Activated naive CD4-positive, alpha-beta T cell treated with anti-CD3 and anti-CD28 coated beads for 36 hours (primary cell): ENCODE measurements around the gene OR2V1. TPM values are rescaled to one million over a fixed set of nuclear protein-coding genes. Genes with fewer than 3 reads are reported as not detected.
"Not testable (repeated sequence)": the region's sequence is repeated elsewhere in the genome, so short reads cannot be mapped to it uniquely, and the experiment has no call there.

Experiments used
- CTCF ChIA-PET: fragments of 350-600 bp; sonication (Branson Sonifier 250); formaldehyde crosslinking; loops from one replicate; lab custom pipeline; 2021; ENCODE audit warnings: antibody characterized with exemption; lab: Charles Lee
- DNase-seq: peaks from one replicate; pipeline ENCODE4 v3.0.0-alpha.2; 2020
- H3K27ac Mint-ChIP-seq: one replicate; pipeline ENCODE4 v1.8.0; 2021; ENCODE audit warnings: mild to moderate bottlenecking, mixed read lengths
- H3K27me3 Mint-ChIP-seq: one replicate; pipeline ENCODE4 v1.8.0; 2021; ENCODE audit warnings: low read depth, mixed read lengths
- H3K36me3 Mint-ChIP-seq: one replicate; pipeline ENCODE4 v1.8.0; 2021; ENCODE audit warnings: low read depth, mixed read lengths
- H3K4me1 Mint-ChIP-seq: one replicate; pipeline ENCODE4 v1.8.0; 2021; ENCODE audit warnings: low read depth, mixed read lengths
- H3K4me3 Mint-ChIP-seq: one replicate; pipeline ENCODE4 v1.8.0; 2021; ENCODE audit warnings: mild to moderate bottlenecking, moderate library complexity, mixed read lengths
- H3K9me3 Mint-ChIP-seq: one replicate; pipeline ENCODE4 v1.8.0; 2021; ENCODE audit warnings: mixed read lengths
- intact Hi-C: fragments of 100-400 bp; cut with micrococcal nuclease; formaldehyde crosslinking; loops from one replicate; pipeline ENCODE4 v1.15.1; 2023
- total RNA-seq, 2 experiments: library from RNA; stranded (reverse); gene quantifications; one replicate each; pipeline ENCODE4 v1.2.3, GENCODE V29; 2021

Gene OR2V1
- total RNA-seq, 2 experiments from 2014 or later = not detected

DNA sequence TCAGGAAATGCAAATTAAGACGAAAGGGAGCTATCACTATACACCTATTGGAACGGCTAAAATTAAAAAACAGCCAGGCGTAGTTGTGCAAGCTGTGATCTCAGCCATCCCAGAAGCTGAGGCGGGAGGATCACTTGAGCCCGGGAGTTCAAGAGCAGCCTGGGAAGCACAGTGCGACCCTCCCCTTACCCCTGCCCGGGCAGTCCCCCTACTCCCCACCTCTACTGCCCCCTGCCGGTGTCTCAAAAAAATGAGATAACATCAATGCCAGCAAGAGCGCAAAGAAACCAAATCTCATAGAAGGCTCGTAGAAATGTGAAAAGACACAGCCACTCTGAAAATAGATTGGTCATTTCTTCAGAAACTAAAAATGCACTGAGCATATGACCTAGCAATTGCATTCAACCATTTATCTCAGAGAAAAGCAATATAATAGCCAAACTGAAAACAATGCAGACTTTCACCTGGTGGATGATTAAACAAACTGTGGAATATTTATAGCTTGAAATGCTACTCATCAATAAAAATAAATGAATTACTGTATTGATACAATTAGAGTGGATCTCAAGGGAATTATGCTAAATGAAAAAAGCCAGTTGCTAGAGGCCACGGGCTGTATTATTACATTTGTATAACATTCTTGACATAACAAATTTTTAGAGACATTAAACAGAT is 37.0 kb upstream of the OR2V1 start:
- Mint-ChIP-seq H3K4me1 (peaks cover 74% of the 10 kb centered on the region), H3K4me3 (peak overlapping the region; percentile 36)
- CTCF ChIA-PET = interaction anchor here (0.6 to 2.0 kb wide), 3 partner anchors 9 to 34 kb away, joined by 3 to 12 read pairs (median 5); no protein-coding TSS in a partner anchor

DNA sequence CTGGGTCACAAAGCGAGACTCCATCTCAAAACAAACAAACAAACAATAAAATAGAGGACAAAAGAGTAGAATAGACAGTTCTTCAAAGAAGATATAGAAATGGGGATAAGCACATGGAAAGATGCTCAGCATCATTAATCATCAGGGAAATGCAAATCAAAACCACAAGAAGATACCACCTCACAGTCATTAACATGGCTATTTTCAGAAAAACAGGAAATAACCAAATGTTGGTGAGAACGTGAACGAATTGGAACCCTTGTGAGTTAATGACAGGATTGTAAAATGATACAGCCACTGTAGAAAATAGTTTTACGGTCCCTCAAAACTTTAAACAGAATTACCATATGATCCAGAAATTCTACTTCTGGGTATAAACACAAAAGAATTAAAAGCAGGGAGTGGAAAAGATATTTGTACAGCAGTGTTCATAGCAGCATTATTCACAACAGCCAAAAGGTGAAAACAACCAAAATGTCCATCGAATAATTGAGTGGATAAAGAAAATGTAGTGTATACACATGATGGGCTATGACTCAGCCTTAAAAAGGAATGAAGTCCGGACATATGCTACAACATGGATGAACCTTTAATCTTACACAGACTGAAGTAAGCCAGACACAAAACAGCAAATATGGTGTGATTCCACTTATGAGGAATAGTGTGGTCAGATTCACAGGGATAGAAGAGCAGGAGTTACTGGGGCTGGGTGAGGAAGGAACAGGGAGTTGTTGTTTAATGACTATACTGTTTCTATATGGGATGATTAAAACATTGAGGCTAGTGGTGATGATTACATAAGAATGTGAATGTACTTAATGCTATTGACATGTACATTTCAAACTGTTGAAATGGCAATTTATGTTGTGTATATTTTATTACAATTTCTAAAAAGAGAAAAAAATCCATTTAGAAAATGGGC is 36.1 kb upstream of the OR2V1 start:
- no peak overlapping the region for H3K27ac Mint-ChIP-seq
- peaks cover 68% of the 10 kb centered on the region for H3K27me3 Mint-ChIP-seq
- intact Hi-C loops = no loop called here
- CTCF ChIA-PET = interaction anchor here (2.0 kb wide), 1 partner anchor 18 kb away, joined by 12 read pairs; no protein-coding TSS in a partner anchor
- no peak overlapping the region for H3K4me3 Mint-ChIP-seq
- H3K4me1 Mint-ChIP-seq = peaks cover 68% of the 10 kb centered on the region
- DNase-seq = no peak
- H3K9me3 Mint-ChIP-seq = no peaks in the 10 kb centered on the region
- no peaks in the 10 kb centered on the region for H3K36me3 Mint-ChIP-seq

More for the DNA sequence above, 37.0 kb upstream of the OR2V1 start:
- Mint-ChIP-seq H3K9me3 (no peaks in the 10 kb centered on the region), H3K36me3 (no peaks in the 10 kb centered on the region), H3K27ac (no peak overlapping the region), H3K27me3 (peaks cover 74% of the 10 kb centered on the region)
- DNase-seq = peak; percentile 70
- intact Hi-C loops = loop anchor here (2.0 kb wide), 1 partner anchor 307 kb away; the partner anchor contains the start of gene ZFP62

DNA sequence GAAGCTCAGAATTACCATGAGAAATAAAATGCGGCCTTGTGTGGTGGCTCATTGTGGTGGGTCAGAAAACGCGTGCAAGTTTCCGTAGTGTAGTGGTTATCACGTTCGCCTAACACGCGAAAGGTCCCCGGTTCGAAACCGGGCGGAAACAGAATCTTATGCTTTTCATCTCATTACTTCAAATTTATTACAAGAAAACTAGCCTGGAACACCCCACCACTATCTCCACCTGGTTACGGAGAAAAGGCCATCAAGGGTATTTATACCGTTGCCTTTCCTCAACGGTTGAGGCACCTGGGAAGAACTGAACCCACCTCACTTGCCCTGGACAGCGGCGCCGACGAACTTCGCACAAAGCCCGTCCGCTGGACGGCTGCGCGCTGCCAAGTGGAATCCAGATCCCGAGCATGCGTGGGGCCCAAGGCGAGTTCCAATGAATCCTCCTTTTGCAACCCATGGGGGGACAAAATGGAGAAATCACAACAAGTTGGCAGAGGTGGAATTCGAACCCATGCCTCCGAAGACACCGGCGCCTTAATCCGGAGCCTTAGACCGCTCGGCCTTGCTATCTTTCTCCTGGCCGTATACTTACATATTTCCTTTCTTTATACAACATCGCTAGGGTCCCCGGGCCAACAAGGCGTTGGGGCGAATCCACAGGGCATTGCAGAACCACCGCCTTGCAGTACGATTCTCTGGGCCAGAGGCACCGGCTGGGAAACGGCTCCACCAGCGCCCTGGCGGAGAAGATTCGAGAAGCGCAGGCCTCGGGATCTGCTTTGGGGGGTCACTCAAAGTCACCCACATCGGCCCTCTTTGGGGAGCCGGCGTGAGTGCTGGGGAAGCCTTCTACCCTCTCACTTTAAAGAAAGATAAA is 33.3 kb upstream of the OR2V1 start:
- CTCF ChIA-PET = interaction anchor here (0.6 to 1.5 kb wide), 3 partner anchors 8 to 41 kb away, joined by 3 to 5 read pairs (median 5); no protein-coding TSS in a partner anchor
- intact Hi-C loops = no loop called here

DNA sequence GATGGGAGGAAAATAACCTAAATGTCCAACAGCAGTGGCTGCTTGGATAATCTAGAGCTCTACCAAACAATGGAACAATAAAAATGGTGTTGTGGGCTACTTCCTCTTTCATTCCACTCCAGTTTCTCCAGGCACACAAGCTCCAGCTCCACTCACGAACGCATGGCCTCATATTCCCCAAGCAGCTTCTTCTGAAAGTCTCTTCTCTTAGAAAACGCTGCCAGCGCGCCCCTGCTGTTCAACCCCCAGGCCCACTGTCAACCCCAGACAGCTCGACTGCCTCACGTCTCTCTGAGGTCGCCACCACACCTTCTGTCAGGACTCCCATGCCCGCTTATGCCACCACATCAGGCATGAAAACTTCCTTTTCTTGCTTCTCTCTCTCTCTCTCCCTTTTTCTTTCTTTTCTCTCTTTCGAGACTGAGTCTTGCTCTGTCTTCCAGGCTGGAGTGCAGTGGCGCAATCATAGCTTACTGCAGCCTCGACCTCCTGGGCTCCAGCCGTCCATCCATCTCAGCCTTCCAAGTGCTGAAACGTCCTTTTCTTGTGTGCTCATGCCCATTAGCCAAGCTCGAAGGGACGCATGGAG is 32.6 kb upstream of the OR2V1 start:
- H3K27me3 Mint-ChIP-seq = peaks cover 43% of the 10 kb centered on the region
- H3K9me3 Mint-ChIP-seq = no peaks in the 10 kb centered on the region
- no peaks in the 10 kb centered on the region for H3K36me3 Mint-ChIP-seq
- H3K4me3 Mint-ChIP-seq = peak overlapping the region; percentile 74
- DNase-seq = no peak
- intact Hi-C loops = no loop called here
- CTCF ChIA-PET = interaction anchor here (0.6 to 1.5 kb wide), 2 partner anchors 9 to 20 kb away, joined by 3 to 5 read pairs; no protein-coding TSS in a partner anchor
- peak overlapping the region; percentile 66 for H3K27ac Mint-ChIP-seq
- H3K4me1 Mint-ChIP-seq = peaks cover 64% of the 10 kb centered on the region

More for the DNA sequence above, 33.3 kb upstream of the OR2V1 start:
- no peaks in the 10 kb centered on the region for H3K9me3 Mint-ChIP-seq
- peak; percentile 40 for DNase-seq
- no peaks in the 10 kb centered on the region for H3K36me3 Mint-ChIP-seq
- peaks cover 69% of the 10 kb centered on the region for H3K4me1 Mint-ChIP-seq
- H3K4me3 Mint-ChIP-seq = peak overlapping the region; percentile 74
- H3K27ac Mint-ChIP-seq = peak overlapping the region; percentile 66
- H3K27me3 Mint-ChIP-seq = peaks cover 48% of the 10 kb centered on the region

DNA sequence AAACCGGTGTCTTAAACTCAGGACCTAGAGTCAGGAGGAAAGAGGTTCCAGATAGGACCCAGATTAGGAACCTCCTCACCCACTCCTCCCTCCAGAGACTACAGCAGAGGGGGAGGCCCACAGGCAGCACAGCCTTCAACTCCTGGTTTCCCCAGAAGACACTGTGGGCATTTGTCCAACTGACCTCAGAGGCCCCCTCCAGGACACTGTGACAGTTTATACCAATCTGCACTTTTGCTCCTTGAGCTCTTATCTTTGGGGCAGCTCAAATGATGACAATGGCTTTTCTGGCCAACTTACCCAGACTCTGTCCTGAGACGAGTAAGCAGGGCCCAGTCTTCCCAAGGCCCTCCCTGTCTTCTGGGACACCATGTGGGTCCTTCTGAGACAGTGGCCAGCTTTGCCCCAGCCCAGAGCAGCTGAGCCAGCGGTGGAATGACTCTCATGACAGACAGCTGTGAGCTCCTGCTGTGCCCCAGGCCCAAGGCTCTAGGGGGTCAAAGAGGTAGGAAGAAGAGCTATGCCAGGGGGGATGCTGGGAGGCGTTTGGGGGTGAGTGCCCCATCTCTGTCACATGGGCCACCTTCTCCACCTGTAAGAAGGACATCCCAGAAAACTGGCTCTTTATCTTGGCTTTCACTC is 30.7 kb upstream of the OR2V1 start:
- Mint-ChIP-seq H3K36me3 (no peaks in the 10 kb centered on the region), H3K4me1 (peaks cover 47% of the 10 kb centered on the region), H3K9me3 (no peaks in the 10 kb centered on the region), H3K27ac (peak overlapping the region; percentile 90), H3K4me3 (peak overlapping the region; percentile 85), H3K27me3 (peaks cover 29% of the 10 kb centered on the region)
- intact Hi-C loops = loop anchor here (2.0 kb wide), 2 partner anchors 301 to 353 kb away; partner anchors contain the start of gene ZFP62
- CTCF ChIA-PET = interaction anchor here (0.6 to 1.2 kb wide), 2 partner anchors 13 to 55 kb away, joined by 4 read pairs; no protein-coding TSS in a partner anchor
- DNase-seq = no peak

DNA sequence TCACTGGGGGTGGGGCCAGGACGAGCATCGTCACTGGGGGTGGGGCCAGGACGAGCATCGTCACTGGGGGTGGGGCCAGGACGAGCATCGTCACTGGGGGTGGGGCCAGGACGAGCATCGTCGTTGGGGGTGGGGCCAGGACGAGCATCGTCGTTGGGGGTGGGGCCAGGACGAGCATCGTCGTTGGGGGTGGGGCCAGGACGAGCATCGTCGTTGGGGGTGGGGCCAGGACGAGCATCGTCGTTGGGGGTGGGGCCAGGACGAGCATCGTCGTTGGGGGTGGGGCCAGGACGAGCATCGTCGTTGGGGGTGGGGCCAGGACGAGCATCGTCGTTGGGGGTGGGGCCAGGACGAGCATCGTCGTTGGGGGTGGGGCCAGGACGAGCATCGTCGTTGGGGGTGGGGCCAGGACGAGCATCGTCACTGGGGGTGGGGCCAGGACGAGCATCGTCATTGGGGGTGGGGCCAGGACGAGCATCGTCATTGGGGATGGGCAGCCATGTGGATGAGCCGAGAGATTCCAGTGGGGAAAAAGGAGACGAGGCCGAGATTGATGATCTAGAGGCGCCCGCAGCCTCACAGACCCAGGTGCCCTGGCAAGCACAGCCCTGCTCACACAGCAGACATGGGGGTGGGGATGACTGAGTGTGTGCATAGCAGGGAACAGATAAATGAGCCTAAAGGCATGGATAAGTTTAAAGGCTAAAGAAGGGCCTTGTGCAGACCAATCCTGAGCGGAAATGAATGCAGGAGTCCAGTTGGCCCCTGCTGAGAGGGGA is 30.0 kb upstream of the OR2V1 start:
- H3K9me3 Mint-ChIP-seq, H3K36me3 Mint-ChIP-seq: not testable (repeated sequence)
- peaks cover 40% of the 10 kb centered on the region for H3K4me1 Mint-ChIP-seq
- CTCF ChIA-PET = interaction anchor here (0.9 to 1.3 kb wide), 2 partner anchors 24 to 44 kb away, joined by 3 to 5 read pairs; partner anchors contain the start of gene TRIM7
- H3K27me3 Mint-ChIP-seq = peaks cover 23% of the 10 kb centered on the region
- peak; percentile 64 for DNase-seq
- H3K27ac Mint-ChIP-seq = peak overlapping the region; percentile 90
- intact Hi-C loops = loop anchor here (1.0 to 2.0 kb wide), 5 partner anchors 27 to 352 kb away; partner anchors contain the start of genes TRIM41 and ZFP62
- peak overlapping the region; percentile 85 for H3K4me3 Mint-ChIP-seq

DNA sequence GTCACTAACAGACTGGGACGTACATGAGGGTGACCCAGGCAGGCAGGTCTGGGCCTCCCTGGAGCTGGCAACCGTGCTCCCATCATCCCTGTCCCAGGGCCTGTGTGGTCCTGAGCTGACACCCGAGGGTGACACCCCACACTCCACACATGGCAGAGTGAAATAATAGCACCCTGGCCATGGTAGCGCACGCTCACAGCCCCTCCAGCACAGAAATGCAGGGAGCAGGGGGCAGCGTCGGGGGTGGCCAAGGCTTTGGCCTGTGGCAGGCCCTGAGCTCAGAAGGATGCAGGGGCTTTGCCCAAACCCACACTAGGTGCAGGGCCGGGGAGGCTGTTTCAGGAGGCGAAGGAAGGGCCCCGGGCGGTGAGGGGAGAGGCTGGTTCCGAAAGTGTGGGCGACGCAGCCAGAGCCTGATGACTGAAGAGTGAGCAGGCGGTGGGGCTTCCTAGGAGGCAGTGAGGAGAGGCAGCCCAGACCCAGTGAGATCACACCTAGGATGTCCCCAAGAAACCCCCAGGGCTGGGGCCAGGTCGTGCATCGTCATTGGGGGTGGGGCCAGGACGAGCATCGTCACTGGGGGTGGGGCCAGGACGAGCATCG is 29.3 kb upstream of the OR2V1 start:
- H3K27ac Mint-ChIP-seq = peak overlapping the region; percentile 72
- intact Hi-C loops = loop anchor here (1.0 to 2.0 kb wide), 5 partner anchors 28 to 351 kb away; partner anchors contain the start of genes TRIM41 and ZFP62
- DNase-seq = peak; percentile 92
- CTCF ChIA-PET = interaction anchor here (0.9 to 1.5 kb wide), 4 partner anchors 21 to 330 kb away, joined by 3 to 5 read pairs (median 4); partner anchors contain the start of gene TRIM7
- no peaks in the 10 kb centered on the region for H3K36me3 Mint-ChIP-seq
- peaks cover 36% of the 10 kb centered on the region for H3K4me1 Mint-ChIP-seq
- no peaks in the 10 kb centered on the region for H3K9me3 Mint-ChIP-seq
- H3K4me3 Mint-ChIP-seq = peak overlapping the region; percentile 60
- H3K27me3 Mint-ChIP-seq = peaks cover 18% of the 10 kb centered on the region

DNA sequence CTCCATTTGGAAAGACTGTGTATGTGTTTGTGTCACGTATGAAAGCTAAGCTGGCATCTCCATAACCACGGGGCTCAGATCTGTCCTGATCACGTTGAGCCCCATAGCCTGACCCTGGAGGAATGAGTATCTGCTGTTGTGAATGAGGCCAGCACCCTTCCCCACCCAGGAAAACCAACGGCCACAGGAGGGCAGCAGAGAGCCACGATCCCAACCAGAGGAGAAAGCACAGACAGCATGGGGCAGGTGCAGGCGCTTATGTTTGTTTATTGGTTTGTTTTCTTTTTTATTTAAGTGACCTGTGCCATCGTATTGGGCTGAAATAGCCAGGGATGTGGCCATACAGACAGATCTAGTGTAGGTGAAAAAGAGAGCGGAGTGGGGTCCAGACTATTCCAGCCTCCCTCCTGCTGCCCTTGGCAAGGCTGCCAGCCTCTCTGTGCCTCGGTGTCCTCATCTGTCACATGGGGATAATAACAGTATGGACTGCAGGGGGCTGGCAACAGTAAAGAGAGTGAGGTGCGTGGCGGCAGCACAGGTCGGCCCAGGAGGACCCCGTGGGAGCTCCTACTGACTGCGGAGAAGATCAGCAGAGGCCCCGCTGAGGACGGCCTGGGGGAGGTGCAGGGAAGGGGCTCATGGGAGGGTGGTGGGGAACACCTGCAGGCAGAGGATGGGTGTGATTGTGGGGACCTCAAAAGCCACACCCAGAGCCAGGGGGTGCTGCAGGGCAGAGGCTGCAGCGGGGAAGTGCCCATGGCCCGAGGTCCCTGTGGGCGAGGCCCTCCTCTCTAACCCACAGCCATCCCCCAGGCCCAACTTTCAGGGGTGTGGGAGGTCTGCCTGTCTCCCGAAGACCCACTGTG is 28.6 kb upstream of the OR2V1 start:
- Mint-ChIP-seq H3K4me1 (peaks cover 34% of the 10 kb centered on the region), H3K9me3 (no peaks in the 10 kb centered on the region), H3K36me3 (no peaks in the 10 kb centered on the region), H3K4me3 (peak overlapping the region; percentile 11), H3K27ac (peak overlapping the region; percentile 85), H3K27me3 (peaks cover 14% of the 10 kb centered on the region)
- CTCF ChIA-PET = interaction anchor here (0.8 to 1.5 kb wide), 8 partner anchors 9 to 377 kb away, joined by 3 to 5 read pairs (median 3); partner anchors contain the start of gene TRIM7
- intact Hi-C loops = loop anchor here (1.0 to 2.0 kb wide), 8 partner anchors 25 to 375 kb away; partner anchors contain the start of genes TRIM41 and ZFP62
- peak; percentile 97 for DNase-seq

DNA sequence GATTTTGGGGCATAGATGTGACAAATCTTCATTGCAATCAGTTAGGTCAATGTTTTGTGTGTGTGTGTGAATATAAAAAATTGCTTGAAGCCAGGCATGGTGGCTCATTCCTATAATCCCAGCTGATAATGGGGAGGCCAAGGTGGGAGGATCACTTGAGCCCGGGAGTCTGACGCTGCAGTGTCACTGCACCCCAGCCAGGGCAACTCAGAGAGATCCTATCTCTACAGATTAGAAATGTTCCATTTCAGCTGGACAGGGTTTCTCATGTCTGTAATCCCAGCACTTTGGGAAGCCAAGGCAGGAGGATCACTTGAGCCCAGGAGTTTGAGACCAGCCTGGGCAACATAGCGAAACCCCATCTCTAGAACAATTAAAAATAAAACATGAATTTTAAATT is 27.9 kb upstream of the OR2V1 start:
- Mint-ChIP-seq H3K4me1 (peaks cover 35% of the 10 kb centered on the region), H3K9me3 (no peaks in the 10 kb centered on the region), H3K27me3 (peaks cover 12% of the 10 kb centered on the region), H3K36me3 (no peaks in the 10 kb centered on the region), H3K27ac (no peak overlapping the region), H3K4me3 (no peak overlapping the region)
- intact Hi-C loops = loop anchor here (1.0 to 2.0 kb wide), 3 partner anchors 25 to 375 kb away; no protein-coding TSS in a partner anchor
- CTCF ChIA-PET = interaction anchor here (0.8 to 1.5 kb wide), 7 partner anchors 10 to 376 kb away, joined by 3 to 4 read pairs (median 3); no protein-coding TSS in a partner anchor
- no peak for DNase-seq
